Occipital lobe (tissue), 2 donors: ENCODE data around the gene HMGB3. TPM values are rescaled to one million over a fixed set of nuclear protein-coding genes. Genes with fewer than 3 reads are reported as not detected.
A peak's percentile ranks its signal among the peaks of the same experiment; 100 is the strongest.
"Not testable (repeated sequence)": the region's sequence is repeated elsewhere in the genome, so short reads cannot be mapped to it uniquely, and the experiment has no call there.

Experiments used
- DNase-seq: peaks from one replicate; lab custom pipeline; 2025; lab: John Stamatoyannopoulos, UW
- total RNA-seq: library from RNA; depleted of rRNA; stranded (reverse); fragments of >200 nt; gene quantifications from one replicate; pipeline ENCODE4 v1.2.3, GENCODE V29; 2014

HMGB3 gene
- total RNA-seq: 42.7 TPM

GRCh38 chrX:150982788-150983520 lies at the start of gene HMGB3:
HMGB3 (plus strand) TSS chrX:150983335; CDS start chrX:150985600, 2,265 bp downstream.
- peak; percentile 62 for DNase-seq

- no peak for DNase-seq
Observed at GRCh38 chrX:150933945-150934350, 49.2 kb upstream of the HMGB3 start.

GRCh38 chrX:150934453-150934852 lies 48.7 kb upstream of the HMGB3 start:
- no peak for DNase-seq

GRCh38 chrX:150935467-150935866 lies 47.7 kb upstream of the HMGB3 start:
- DNase-seq: no peak

GRCh38 chrX:150936556-150936955 lies 46.6 kb upstream of the HMGB3 start:
- no peak for DNase-seq

GRCh38 chrX:150940844-150941495 lies 42.2 kb upstream of the HMGB3 start:
- DNase-seq: no peak

- no peak for DNase-seq
Observed at GRCh38 chrX:150941580-150941979, 41.6 kb upstream of the HMGB3 start.

- no peak for DNase-seq
Observed at GRCh38 chrX:150942942-150943594, 40.1 kb upstream of the HMGB3 start.

GRCh38 chrX:150944233-150944632 lies 38.9 kb upstream of the HMGB3 start:
- no peak for DNase-seq

GRCh38 chrX:150954951-150955350 lies 28.2 kb upstream of the HMGB3 start:
- no peak for DNase-seq

- no peak for DNase-seq
Observed at GRCh38 chrX:150955590-150955989, 27.5 kb upstream of the HMGB3 start.

- DNase-seq: no peak
Observed at GRCh38 chrX:150958177-150958576, 25.0 kb upstream of the HMGB3 start.

- DNase-seq: no peak
Observed at GRCh38 chrX:150959557-150959956, 23.6 kb upstream of the HMGB3 start.

GRCh38 chrX:150961631-150962030 lies 21.5 kb upstream of the HMGB3 start:
- no peak for DNase-seq

GRCh38 chrX:150964416-150964815 lies 18.7 kb upstream of the HMGB3 start:
- DNase-seq: not testable (repeated sequence)

GRCh38 chrX:150966235-150966634 lies 16.9 kb upstream of the HMGB3 start:
- no peak for DNase-seq

- no peak for DNase-seq
Observed at GRCh38 chrX:150966742-150967141, 16.4 kb upstream of the HMGB3 start.

GRCh38 chrX:150967786-150968185 lies 15.3 kb upstream of the HMGB3 start:
- no peak for DNase-seq

- no peak for DNase-seq
Observed at GRCh38 chrX:150968862-150969720, 14.0 kb upstream of the HMGB3 start.

GRCh38 chrX:150972450-150972849 lies 10.7 kb upstream of the HMGB3 start:
- DNase-seq: no peak

- no peak for DNase-seq
Observed at GRCh38 chrX:150975655-150976390, 7.3 kb upstream of the HMGB3 start.
